ENCODE data around the gene PDGFB. TPM values are rescaled to one million over a fixed set of nuclear protein-coding genes. Genes with fewer than 3 reads are reported as not detected.
A peak's percentile ranks its signal among the peaks of the same experiment; 100 is the strongest.

The PDGFB gene
- total and polyA plus RNA-seq, 2 donors (not counting 1 experiment from before 2014, with no cell fraction given), result 0.04 TPM; not detected in 1

DNA sequence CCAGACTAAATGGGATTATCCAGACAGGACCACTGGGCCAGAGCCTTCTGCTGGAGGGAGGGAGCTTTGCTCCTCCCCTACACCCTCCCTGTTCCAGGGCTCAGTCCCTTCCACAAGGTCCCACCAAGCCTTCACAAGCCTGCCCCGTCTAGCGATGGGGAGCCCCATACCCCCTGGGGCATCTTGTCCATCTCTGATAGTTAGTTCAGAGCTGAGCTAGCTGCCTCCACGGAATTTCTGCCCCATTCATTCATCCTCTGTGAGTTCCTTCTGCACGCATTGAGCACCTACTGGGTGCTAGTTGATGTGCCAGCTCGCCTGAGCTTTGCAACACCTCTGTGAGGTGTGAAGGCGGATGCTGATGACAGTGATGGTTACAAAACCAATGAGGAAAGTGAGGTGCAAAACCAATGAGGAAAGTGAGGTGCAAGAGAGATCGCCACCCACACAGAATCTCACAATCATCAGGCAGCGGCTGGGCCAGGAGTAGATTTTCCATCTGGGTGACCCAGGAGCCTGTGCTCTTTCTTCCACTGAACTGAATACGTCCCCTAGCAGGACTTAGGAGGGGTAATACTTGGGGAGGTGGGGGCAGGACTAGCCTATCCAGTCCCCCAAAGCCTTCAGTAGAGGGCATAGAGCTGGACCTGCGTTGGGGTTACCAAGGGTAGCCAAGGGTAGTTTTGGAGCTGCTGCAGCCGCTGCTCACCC is 70.8 kb downstream of the PDGFB start:
- Histone ChIP-seq H3K4me3 (ENCODE audit: control extremely low read depth in 1 of 5, extremely low read depth in 1 of 5, insufficient read depth in 1 of 5, low read depth in 2 of 5, low read length in 4 of 5) (peak overlapping the region in 2 of 5 experiments; percentile 2 to 12), H3K27ac (ENCODE audit: low read length in 2 of 2) (peak overlapping the region; percentile 53 to 82), H4K20me1 (ENCODE audit: control insufficient read depth, insufficient read depth, low read length, poor library complexity, severe bottlenecking) (no peaks in the 10 kb centered on the region), H2AFZ (ENCODE audit: insufficient read depth, low read depth, low read length, poor library complexity, severe bottlenecking) (peak overlapping the region; percentile 74), H3K79me2 (ENCODE audit: control insufficient read depth, insufficient read depth, low read length) (no peaks in the 10 kb centered on the region), H3K9me3 (ENCODE audit: control extremely low read depth in 1 of 3, control insufficient read depth in 2 of 3, insufficient read depth in 1 of 3, low read length in 2 of 3) (no peaks in the 10 kb centered on the region), H3K4me1 (ENCODE audit: control insufficient read depth in 2 of 2, insufficient read depth in 2 of 2, low read length in 2 of 2) (peaks cover 32 to 45% of the 10 kb centered on the region in 2 donors), H3K27me3 (replicated peaks in 1 of 4; ENCODE audit: control extremely low read depth in 1 of 4, control insufficient read depth in 3 of 4, insufficient read depth in 4 of 4, low read length in 3 of 4) (no peaks in the 10 kb centered on the region), H3K4me2 (replicated peaks; ENCODE audit: low read depth, low read length, poor library complexity, severe bottlenecking) (peak overlapping the region; percentile 74), H3K36me3 (replicated peaks in 1 of 2; ENCODE audit: control extremely low read depth in 1 of 2, control insufficient read depth in 1 of 2, extremely low read depth in 1 of 2, insufficient read depth in 2 of 2, low read length in 1 of 2) (no peaks in the 10 kb centered on the region), H3K9ac (ENCODE audit: low read length) (peak overlapping the region; percentile 47)
- intact Hi-C loops (cut with micrococcal nuclease), result loop anchor here (5.0 kb wide), 1 partner anchor 78 kb away; no protein-coding TSS in a partner anchor
- Mint-ChIP-seq H3K27me3 (peaks cover 3% of the 10 kb centered on the region), H3K4me1 (peaks cover 40% of the 10 kb centered on the region), H3K4me3 (peak overlapping the region; percentile 46), H3K27ac (peak overlapping the region; percentile 87), H3K9me3 (ENCODE audit: insufficient read depth) (no peaks in the 10 kb centered on the region)
- ATAC-seq (ENCODE audit: low read depth) (no peak), DNase-seq (no peak)
- TF ChIP-seq, protein P1, sequence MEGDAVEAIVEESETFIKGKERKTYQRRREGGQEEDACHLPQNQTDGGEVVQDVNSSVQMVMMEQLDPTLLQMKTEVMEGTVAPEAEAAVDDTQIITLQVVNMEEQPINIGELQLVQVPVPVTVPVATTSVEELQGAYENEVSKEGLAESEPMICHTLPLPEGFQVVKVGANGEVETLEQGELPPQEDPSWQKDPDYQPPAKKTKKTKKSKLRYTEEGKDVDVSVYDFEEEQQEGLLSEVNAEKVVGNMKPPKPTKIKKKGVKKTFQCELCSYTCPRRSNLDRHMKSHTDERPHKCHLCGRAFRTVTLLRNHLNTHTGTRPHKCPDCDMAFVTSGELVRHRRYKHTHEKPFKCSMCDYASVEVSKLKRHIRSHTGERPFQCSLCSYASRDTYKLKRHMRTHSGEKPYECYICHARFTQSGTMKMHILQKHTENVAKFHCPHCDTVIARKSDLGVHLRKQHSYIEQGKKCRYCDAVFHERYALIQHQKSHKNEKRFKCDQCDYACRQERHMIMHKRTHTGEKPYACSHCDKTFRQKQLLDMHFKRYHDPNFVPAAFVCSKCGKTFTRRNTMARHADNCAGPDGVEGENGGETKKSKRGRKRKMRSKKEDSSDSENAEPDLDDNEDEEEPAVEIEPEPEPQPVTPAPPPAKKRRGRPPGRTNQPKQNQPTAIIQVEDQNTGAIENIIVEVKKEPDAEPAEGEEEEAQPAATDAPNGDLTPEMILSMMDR (IDR thresholded peaks at IDR 0.05), result no peak
- TF ChIP-seq EZH2 (IDR thresholded peaks at IDR 0.05; ENCODE audit: borderline replicate concordance, insufficient read depth, low read depth, low read length, poor library complexity, severe bottlenecking), result no peak
- ChIA-PET CTCF (interaction anchor here (1.1 to 11.3 kb wide), 4 partner anchors 134 to 355 kb away, joined by 3 to 171 read pairs (median 63); partner anchors contain the start of gene RPL3), POLR2A (no interaction called here)
- WGBS (ENCODE audit: insufficient coverage), result 69% methylated on average over 8 of the region's 11 CpGs

Other genes starting within 250 kb of the PDGFB start
- 99.1 and 107 TPM in 2 replicates for gene APOBEC3C, start 230.7 kb downstream of the PDGFB start, total RNA-seq
- 29.2 and 45.5 TPM in 2 replicates for gene APOBEC3C, start 230.7 kb downstream of the PDGFB start, polyA plus RNA-seq
- 39.3 and 41.3 TPM in 2 replicates for gene APOBEC3D, start 223.9 kb downstream of the PDGFB start, total RNA-seq
- 52.2 and 54.5 TPM in 2 replicates for gene APOBEC3D, start 223.9 kb downstream of the PDGFB start, polyA plus RNA-seq
- gene APOBEC3F, start 204.1 kb downstream of the PDGFB start, total RNA-seq, result 76.8 and 86.4 TPM in 2 replicates
- gene APOBEC3F, start 204.1 kb downstream of the PDGFB start, polyA plus RNA-seq, result 22.0 and 23.3 TPM in 2 replicates
- 96.6 and 103 TPM in 2 replicates for gene APOBEC3G, start 167.7 kb downstream of the PDGFB start, total RNA-seq
- gene APOBEC3G, start 167.7 kb downstream of the PDGFB start, polyA plus RNA-seq, result 90.7 and 94.2 TPM in 2 replicates
- gene APOBEC3H, start 147.7 kb downstream of the PDGFB start, total RNA-seq, result 0.59 and 1.0 TPM in 2 replicates
- gene APOBEC3H, start 147.7 kb downstream of the PDGFB start, polyA plus RNA-seq, result 1.2 and 1.4 TPM in 2 replicates
- 141 and 147 TPM in 2 replicates for gene CBX7, start 92.3 kb downstream of the PDGFB start, total RNA-seq
- 57.1 and 83.6 TPM in 2 replicates for gene CBX7, start 92.3 kb downstream of the PDGFB start, polyA plus RNA-seq
- gene RPL3, start 74.6 kb upstream of the PDGFB start, total RNA-seq, result 2,562 and 2,665 TPM in 2 replicates
- 5,111 and 5,418 TPM in 2 replicates for gene RPL3, start 74.6 kb upstream of the PDGFB start, polyA plus RNA-seq
- 31.9 and 34.8 TPM in 2 replicates for gene SYNGR1, start 105.0 kb upstream of the PDGFB start, total RNA-seq
- gene SYNGR1, start 105.0 kb upstream of the PDGFB start, polyA plus RNA-seq, result 9.4 and 9.5 TPM in 2 replicates
- gene TAB1, start 154.8 kb upstream of the PDGFB start, total RNA-seq, result 46.7 and 47.4 TPM in 2 replicates
- gene TAB1, start 154.8 kb upstream of the PDGFB start, polyA plus RNA-seq, result 22.4 and 23.1 TPM in 2 replicates
- gene MGAT3, start 212.0 kb upstream of the PDGFB start, total RNA-seq, result 27.8 and 28.0 TPM in 2 replicates
- 2.1 and 11.1 TPM in 2 replicates for gene MGAT3, start 212.0 kb upstream of the PDGFB start, polyA plus RNA-seq

Data from B cell (primary cell).